ENCODE measurements around the gene SLIT3.

The SLIT3 gene

GRCh38 chr5:169270827-169271226 is 30.1 kb downstream of the SLIT3 start:
- no peaks in the 10 kb centered on the region for H3K36me3 ChIP-seq (ENCODE audit: insufficient read depth, low read length)
- no peak overlapping the region for H3K9ac ChIP-seq (ENCODE audit: insufficient read length)
- TF ChIP-seq EZH2 (IDR thresholded peaks at IDR 0.05) = no peak
- TF ChIP-seq FOXP2 (optimal IDR thresholded peaks at IDR 0.05; ENCODE audit: control extremely low read depth, extremely low read length, insufficient read depth) = no peak
- no peak for TF ChIP-seq POLR2AphosphoS5 (IDR thresholded peaks at IDR 0.05; ENCODE audit: borderline replicate concordance, low read depth, low read length)
- H3K27ac ChIP-seq = no peak overlapping the region
- H3K4me3 ChIP-seq = no peak overlapping the region
- no peaks in the 10 kb centered on the region for H3K9me3 ChIP-seq (ENCODE audit: low read depth, low read length)
- no peak for DNase-seq (ENCODE audit: low read depth, low spot score)

DNA sequence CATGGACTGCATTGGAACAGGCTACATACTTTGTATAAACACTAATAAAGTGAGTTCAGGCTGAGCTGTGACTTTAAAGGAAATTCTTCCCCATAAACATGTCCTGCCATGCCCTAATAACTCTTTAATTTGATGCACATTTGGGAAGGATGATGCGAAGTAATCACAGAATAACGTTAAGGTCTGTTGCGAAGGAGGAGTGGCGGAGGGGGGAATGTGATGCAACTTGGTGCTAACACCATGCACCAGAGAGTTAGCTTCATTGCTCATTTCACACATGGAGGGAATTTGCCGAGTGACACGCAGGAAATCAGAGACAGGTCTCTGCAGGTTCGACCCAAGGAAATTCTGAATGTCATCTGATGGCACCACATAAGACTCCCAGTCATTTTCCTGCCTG is 32.9 kb downstream of the SLIT3 start:
- no peak overlapping the region for H3K9ac ChIP-seq (ENCODE audit: insufficient read length)
- no peak overlapping the region for H3K4me3 ChIP-seq
- DNase-seq (ENCODE audit: low read depth, low spot score) = no peak
- no peak overlapping the region for H3K27ac ChIP-seq
- H3K36me3 ChIP-seq (ENCODE audit: insufficient read depth, low read length) = no peaks in the 10 kb centered on the region
- H3K9me3 ChIP-seq (ENCODE audit: low read depth, low read length) = no peaks in the 10 kb centered on the region
- no peak for TF ChIP-seq POLR2AphosphoS5 (IDR thresholded peaks at IDR 0.05; ENCODE audit: borderline replicate concordance, low read depth, low read length)
- no peak for TF ChIP-seq EZH2 (IDR thresholded peaks at IDR 0.05)
- no peak for TF ChIP-seq FOXP2 (optimal IDR thresholded peaks at IDR 0.05; ENCODE audit: control extremely low read depth, extremely low read length, insufficient read depth)

DNA sequence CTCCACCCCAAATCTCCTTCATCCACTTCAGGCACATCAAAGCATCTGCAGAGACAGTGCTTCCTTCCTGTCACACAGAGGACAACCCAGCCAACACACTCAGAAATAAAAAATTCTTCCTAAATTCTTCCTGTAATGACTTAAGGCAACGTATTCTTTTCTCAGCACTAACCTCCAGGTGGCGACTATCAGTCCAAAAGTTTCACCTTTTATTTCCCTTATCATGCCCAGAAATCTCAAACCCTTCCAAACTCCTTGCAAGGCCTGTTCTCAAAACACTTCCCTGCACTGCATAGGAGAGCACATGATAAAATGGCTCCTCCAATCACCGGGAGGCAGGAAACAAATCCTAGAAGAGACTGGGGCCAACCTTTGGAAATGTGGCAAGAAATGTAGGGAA is 35.1 kb downstream of the SLIT3 start:
- DNase-seq (ENCODE audit: low read depth, low spot score) = no peak
- no peak overlapping the region for H3K27ac ChIP-seq
- H3K9ac ChIP-seq (ENCODE audit: insufficient read length) = no peak overlapping the region
- H3K4me3 ChIP-seq = no peak overlapping the region
- no peaks in the 10 kb centered on the region for H3K9me3 ChIP-seq (ENCODE audit: low read depth, low read length)
- H3K36me3 ChIP-seq (ENCODE audit: insufficient read depth, low read length) = no peaks in the 10 kb centered on the region
- TF ChIP-seq FOXP2 (optimal IDR thresholded peaks at IDR 0.05; ENCODE audit: control extremely low read depth, extremely low read length, insufficient read depth) = no peak
- TF ChIP-seq EZH2 (IDR thresholded peaks at IDR 0.05) = no peak
- no peak for TF ChIP-seq POLR2AphosphoS5 (IDR thresholded peaks at IDR 0.05; ENCODE audit: borderline replicate concordance, low read depth, low read length)

DNA sequence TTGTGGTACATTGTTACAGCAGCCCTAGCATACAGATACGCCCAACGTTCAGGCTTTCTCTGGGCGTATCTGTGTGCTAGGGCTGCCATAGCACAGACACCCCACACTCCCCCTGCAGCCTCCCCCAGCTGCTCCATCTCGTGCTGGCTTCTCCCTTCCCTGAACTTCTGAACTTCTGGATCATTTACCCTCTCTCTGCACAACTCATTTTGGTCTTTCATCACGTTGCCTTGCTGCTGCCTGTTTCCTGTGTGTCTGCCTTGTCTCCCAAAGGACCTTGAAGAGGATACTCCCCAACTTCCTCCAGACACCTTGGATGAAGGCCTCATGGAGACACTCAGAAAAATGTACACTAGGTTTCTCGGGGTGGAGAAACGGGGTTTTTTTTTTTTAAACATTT is 37.3 kb downstream of the SLIT3 start:
- no peak for DNase-seq (ENCODE audit: low read depth, low spot score)
- Histone ChIP-seq H3K9me3 (ENCODE audit: low read depth, low read length) (no peaks in the 10 kb centered on the region), H3K4me3 (no peak overlapping the region), H3K36me3 (ENCODE audit: insufficient read depth, low read length) (no peaks in the 10 kb centered on the region), H3K27ac (no peak overlapping the region), H3K9ac (ENCODE audit: insufficient read length) (no peak overlapping the region)
- TF ChIP-seq EZH2 (IDR thresholded peaks at IDR 0.05) = no peak
- no peak for TF ChIP-seq FOXP2 (optimal IDR thresholded peaks at IDR 0.05; ENCODE audit: control extremely low read depth, extremely low read length, insufficient read depth)
- TF ChIP-seq POLR2AphosphoS5 (IDR thresholded peaks at IDR 0.05; ENCODE audit: borderline replicate concordance, low read depth, low read length) = no peak

DNA sequence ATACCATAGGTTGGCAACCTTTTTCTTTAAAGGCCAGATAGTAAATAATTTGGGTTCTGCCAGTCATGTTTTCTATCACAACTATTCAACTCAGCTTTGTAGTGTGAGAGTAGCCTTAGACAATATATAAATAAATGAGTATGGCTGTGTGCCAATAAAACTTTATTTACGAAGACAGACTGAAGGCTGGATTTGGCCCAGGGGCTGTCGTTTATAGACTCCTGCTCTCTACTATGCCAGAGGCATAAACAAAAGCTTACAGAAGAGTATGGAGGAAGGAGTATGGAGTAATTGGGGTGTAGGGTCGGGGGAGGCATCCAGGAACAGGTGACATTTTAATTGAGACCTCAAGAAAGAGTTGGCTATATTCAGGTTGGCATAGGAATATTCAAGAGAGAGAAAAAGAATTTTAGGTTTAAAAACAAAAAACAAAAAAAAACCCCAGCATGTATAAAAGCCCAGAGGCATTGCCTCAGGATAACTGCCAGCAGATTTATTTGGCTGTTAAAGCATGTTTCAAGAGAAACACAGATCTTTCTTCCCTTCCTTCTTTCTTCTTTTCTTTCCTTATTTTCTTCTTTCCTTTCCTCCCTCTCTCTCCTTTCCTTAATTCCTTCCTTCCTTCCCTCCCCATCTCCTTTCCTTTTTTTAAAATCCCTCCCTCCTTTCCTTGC is 39.9 kb downstream of the SLIT3 start:
- no peak for TF ChIP-seq FOXP2 (optimal IDR thresholded peaks at IDR 0.05; ENCODE audit: control extremely low read depth, extremely low read length, insufficient read depth)
- no peak for TF ChIP-seq EZH2 (IDR thresholded peaks at IDR 0.05)
- TF ChIP-seq POLR2AphosphoS5 (IDR thresholded peaks at IDR 0.05; ENCODE audit: borderline replicate concordance, low read depth, low read length) = no peak
- no peaks in the 10 kb centered on the region for H3K36me3 ChIP-seq (ENCODE audit: insufficient read depth, low read length)
- H3K27ac ChIP-seq = no peak overlapping the region
- H3K9ac ChIP-seq (ENCODE audit: insufficient read length) = no peak overlapping the region
- no peak overlapping the region for H3K4me3 ChIP-seq
- no peak for DNase-seq (ENCODE audit: low read depth, low spot score)
- H3K9me3 ChIP-seq (ENCODE audit: low read depth, low read length) = no peaks in the 10 kb centered on the region

GRCh38 chr5:169258372-169259000 is 42.5 kb downstream of the SLIT3 start:
- Histone ChIP-seq H3K36me3 (ENCODE audit: insufficient read depth, low read length) (no peaks in the 10 kb centered on the region), H3K4me3 (no peak overlapping the region), H3K27ac (no peak overlapping the region), H3K9ac (ENCODE audit: insufficient read length) (no peak overlapping the region), H3K9me3 (ENCODE audit: low read depth, low read length) (no peaks in the 10 kb centered on the region)
- TF ChIP-seq FOXP2 (optimal IDR thresholded peaks at IDR 0.05; ENCODE audit: control extremely low read depth, extremely low read length, insufficient read depth) = no peak
- no peak for TF ChIP-seq EZH2 (IDR thresholded peaks at IDR 0.05)
- no peak for DNase-seq (ENCODE audit: low read depth, low spot score)

DNA sequence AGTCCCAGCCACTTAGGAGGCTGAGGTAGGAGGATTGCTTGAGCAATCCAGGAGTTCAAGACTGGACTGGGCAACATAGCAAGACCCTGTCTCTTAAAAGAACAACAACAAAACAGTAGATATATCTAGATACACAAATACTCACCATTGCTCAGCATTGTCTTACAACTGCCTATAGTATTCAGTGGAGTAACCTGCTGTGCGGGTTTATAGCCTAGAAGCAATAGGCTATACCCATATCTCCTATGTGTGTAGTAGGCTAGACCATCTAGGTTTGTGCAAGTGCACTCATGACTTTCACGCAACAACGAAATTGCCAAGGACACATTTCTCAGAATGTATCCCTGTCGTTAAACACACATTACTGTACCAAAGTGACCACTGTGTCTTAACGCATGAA is 44.7 kb downstream of the SLIT3 start:
- Histone ChIP-seq H3K36me3 (ENCODE audit: insufficient read depth, low read length) (no peaks in the 10 kb centered on the region), H3K9ac (ENCODE audit: insufficient read length) (no peak overlapping the region), H3K9me3 (ENCODE audit: low read depth, low read length) (no peaks in the 10 kb centered on the region), H3K4me3 (no peak overlapping the region), H3K27ac (no peak overlapping the region)
- DNase-seq (ENCODE audit: low read depth, low spot score) = no peak
- TF ChIP-seq EZH2 (IDR thresholded peaks at IDR 0.05) = no peak
- TF ChIP-seq POLR2AphosphoS5 (IDR thresholded peaks at IDR 0.05; ENCODE audit: borderline replicate concordance, low read depth, low read length) = no peak
- TF ChIP-seq FOXP2 (optimal IDR thresholded peaks at IDR 0.05; ENCODE audit: control extremely low read depth, extremely low read length, insufficient read depth) = no peak

DNA sequence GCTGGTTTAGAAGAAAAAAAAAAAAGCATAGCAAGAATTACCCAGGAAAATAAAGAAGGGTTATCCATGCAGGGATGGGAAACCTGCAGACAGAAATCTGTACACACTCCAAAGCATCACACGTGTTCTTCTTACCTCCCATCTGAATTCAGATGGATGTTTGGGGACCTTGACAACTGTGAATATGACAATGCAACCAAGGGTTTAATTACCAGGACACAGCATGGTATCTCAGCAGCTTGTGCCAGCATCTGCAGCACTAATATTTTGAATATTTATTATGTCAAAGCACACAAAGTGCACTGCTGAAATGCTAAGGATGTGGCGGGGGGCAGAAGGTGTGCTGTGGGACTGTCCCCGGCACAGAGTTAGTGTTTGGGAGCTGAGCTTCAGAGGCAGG is 47.9 kb downstream of the SLIT3 start:
- no peak overlapping the region for H3K4me3 ChIP-seq
- TF ChIP-seq POLR2AphosphoS5 (IDR thresholded peaks at IDR 0.05; ENCODE audit: borderline replicate concordance, low read depth, low read length) (no peak), EZH2 (IDR thresholded peaks at IDR 0.05) (no peak), FOXP2 (optimal IDR thresholded peaks at IDR 0.05; ENCODE audit: control extremely low read depth, extremely low read length, insufficient read depth) (no peak)
- no peak overlapping the region for H3K9ac ChIP-seq (ENCODE audit: insufficient read length)
- H3K9me3 ChIP-seq (ENCODE audit: low read depth, low read length) = no peaks in the 10 kb centered on the region
- no peak overlapping the region for H3K27ac ChIP-seq
- no peaks in the 10 kb centered on the region for H3K36me3 ChIP-seq (ENCODE audit: insufficient read depth, low read length)
- DNase-seq (ENCODE audit: low read depth, low spot score) = no peak

Measured in SK-N-MC (cell line).